Raji (cell line): ENCODE data around the gene DDHD1.

Experiments used
- POLR2A ChIP-seq: IDR thresholded peaks from 2 replicates; pipeline ENCODE4 v1.6.1; 2011; ENCODE audit warnings: low read depth, low read length, control low read depth; ENCODE audit not compliant: insufficient read depth

DDHD1 gene

DNA sequence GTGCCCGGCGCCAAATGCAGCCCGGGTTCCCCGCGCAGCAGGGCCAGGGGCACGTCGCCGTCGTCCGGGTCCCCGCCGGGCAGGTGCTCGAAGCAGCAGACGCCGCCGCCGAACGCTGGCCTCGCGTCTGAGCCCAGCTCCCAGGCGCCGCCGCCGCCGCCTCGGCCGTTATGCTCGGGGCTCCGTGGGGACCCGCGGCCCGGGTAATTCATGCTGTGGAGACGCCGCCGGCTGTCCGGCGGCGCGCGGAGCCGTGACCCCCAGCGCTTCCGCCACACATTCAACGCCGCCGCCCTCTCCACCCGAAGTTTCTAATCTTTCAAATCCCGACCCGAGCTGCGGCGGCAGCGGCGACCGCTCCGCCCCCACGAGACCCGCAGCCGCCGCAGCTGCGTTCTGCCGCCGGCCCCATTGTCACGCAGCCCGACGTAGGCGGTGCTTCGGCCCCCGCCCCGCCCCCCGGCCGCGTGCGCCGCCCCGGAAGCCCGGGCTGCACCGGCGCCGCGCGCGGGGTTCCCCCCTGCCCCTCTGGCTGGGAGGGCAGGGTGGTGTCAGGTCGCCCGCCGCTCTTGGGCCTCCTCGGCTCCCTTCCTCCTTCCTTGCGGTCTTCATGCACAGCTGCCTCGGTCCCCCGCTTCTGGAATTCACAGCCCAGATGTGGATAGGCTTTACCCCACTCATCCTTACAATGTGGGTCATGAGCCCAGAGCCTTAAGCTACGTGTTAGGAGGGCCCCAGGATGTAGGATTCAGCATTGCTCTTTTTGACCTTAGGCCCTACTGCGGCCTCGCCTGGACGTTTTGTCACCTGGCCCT, at the start of gene DDHD1:
TSS of gene DDHD1 (minus strand) at position 437 of the 815 bp plus-strand sequence. CDS start at position 212, 225 bp downstream.
- TF ChIP-seq POLR2A: peak; percentile 88

DNA sequence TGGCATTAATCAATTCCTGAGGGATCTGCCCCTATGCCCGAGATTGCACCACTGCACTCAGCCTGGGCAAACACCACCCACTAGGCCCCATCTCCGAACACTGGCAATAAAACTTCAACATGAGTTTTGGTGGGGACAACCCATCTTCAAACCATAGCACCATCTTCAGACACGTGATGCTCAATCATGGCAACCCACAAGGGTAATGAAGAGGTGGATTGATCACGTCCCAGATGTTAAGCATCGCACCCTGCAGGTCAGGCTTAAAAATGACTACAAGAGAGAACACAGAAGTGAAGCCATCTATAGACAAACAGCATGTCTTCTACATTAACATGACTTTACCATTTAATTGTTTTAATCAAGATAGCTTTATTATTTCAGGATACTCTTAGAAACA, 42.8 kb upstream of the DDHD1 start:
- no peak for TF ChIP-seq POLR2A

DNA sequence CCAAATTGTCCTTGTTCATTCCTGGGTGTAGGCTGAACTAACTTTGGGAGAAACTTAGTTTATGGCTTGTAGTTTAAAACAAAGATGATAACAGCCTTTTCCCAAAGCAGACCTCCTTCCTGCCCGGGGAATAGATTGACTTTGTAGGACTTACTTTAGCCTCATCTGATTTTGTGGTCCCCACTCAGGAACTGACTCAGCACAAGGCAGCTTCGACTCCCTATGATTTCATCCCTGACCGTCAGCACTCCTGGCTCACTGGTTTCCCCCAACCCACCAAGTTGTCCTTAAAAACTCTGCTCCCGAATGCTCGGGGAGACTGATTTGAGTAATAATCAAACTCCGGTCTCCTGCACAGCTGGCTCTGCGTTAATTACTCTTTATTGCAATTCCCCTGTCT, 40.1 kb upstream of the DDHD1 start:
- no peak for TF ChIP-seq POLR2A

DNA sequence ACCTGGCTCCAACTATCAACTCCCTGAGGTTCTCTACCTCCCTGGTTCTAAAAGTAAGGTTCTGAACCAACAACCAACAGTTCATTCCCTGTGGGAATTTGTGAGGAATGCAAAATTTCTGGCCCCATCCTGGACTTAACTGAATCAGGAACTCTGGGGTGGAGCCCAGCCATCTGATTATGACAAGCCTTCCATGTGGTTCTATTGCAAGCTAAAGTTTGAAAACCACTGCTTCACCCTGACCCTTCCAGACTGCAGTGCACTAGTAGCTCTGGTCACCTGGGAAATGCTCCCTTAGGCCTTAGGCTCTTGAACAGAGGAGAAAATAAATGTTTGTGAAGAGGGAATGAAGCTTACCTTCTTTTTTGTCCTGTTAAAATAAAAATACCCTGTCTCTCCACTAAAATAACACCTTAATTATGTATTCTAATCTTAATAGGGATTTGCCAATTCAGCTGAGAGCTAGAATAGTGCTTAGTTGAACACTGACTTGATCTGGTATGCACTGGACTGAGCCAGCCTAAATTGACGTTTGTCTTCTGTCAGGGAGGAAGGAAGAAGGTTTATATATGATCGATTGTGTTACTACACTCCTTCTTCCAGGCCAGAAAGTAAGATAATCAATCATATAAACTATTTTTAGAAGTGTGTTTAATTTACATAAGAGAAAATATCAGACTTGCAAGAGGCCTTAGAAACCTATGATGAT, 39.1 kb upstream of the DDHD1 start:
- no peak for TF ChIP-seq POLR2A

DNA sequence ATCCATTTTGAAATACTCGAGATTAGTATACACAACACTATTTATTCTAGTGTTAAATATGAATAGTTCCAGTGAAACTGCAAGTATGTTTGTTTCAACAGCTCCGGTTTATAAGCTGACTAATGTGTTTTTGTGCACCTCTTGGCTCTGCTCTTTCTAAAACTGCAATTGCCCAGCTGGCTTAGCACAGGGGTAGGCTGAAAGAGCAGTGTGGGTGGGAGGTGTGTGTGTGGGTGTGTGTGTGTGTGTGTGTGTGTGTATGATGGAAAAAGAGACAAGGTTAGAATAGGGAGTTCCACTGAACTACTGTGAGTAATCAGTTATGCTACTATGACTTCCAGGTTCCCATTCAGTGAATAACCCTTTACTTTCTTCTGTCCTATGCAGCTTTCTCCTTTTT, 37.8 kb upstream of the DDHD1 start:
- no peak for TF ChIP-seq POLR2A

DNA sequence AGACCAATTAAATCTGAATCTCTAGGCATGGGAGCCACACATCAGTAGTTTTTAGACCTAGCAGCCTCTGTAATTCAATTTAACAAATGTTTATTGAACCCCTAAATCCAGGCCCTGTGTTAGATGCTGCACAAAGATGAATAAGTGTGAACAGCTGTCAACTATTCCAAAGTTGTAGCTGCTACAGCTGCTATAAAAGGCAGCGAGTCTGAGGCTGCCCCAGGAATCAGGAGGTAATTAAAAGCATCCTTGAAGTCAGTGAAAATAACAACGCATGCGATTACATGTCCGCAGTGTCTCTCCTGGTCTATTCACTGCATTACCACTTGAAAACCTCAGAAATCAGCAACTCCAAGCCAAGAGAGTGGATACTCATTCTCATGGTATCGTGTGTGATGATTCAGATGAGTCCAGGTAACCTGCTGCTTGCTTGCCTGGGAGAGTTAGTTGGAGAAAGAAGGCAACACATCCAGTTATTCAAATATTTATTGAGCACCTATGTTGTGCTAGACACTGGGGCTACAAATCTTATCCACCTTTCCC, 34.9 kb upstream of the DDHD1 start:
- no peak for TF ChIP-seq POLR2A

DNA sequence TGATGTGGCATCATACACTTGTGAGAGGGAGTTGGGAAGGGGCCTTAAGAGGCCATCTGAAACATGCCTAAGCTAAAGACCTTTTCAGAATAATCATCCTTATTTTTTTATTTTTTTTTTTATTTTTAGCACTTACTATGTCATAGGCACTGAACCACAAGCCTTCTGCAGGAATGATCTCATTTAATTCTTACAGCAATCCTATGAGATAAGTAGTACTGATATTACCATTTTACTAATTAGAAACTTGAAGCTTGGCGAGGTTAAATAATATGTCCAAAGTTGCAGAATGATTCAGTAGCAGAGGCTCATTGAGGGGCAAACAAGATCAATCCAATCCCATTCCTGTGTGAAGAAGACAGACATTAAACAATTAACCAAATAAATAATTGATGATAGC, 33.4 kb upstream of the DDHD1 start:
- TF ChIP-seq POLR2A: no peak

DNA sequence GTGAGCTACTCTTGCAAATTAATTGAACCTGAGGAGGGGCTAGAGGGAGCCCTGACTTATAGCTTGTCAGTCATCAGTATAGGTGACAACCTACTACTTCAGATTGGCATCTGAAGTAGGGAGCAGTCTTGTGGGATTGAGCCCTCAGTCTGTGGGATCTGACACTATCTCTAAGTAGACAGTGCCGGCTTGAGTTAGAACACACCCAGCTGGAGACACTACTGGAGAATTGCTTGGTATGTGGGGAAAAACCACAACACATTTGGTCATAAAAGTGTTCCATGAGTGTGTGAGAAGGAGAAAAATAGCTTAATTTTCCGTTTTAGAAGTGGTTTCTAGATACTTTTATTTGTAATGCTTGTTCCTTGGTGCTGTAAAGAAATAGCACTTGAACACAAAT, 30.5 kb upstream of the DDHD1 start:
- no peak for TF ChIP-seq POLR2A

DNA sequence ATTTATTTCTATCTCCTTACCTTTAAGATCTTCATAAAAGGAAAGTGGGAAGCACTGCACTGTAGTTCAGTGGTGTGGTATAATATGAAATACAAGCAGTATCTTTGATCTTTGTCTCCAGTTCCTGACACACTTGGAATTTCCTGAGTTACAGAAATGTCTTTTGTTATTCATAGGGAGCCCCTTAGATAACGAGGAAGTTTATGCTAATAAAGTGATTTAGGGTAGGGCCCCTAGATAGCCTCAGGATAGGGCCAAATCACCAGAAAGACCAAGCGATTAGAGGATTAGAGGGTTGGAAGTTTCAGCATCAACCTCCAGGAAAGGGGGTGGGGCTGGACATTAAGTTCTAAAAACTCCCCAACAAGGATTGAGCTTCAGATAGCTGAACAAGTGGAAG, 29.9 kb upstream of the DDHD1 start:
- no peak for TF ChIP-seq POLR2A

DNA sequence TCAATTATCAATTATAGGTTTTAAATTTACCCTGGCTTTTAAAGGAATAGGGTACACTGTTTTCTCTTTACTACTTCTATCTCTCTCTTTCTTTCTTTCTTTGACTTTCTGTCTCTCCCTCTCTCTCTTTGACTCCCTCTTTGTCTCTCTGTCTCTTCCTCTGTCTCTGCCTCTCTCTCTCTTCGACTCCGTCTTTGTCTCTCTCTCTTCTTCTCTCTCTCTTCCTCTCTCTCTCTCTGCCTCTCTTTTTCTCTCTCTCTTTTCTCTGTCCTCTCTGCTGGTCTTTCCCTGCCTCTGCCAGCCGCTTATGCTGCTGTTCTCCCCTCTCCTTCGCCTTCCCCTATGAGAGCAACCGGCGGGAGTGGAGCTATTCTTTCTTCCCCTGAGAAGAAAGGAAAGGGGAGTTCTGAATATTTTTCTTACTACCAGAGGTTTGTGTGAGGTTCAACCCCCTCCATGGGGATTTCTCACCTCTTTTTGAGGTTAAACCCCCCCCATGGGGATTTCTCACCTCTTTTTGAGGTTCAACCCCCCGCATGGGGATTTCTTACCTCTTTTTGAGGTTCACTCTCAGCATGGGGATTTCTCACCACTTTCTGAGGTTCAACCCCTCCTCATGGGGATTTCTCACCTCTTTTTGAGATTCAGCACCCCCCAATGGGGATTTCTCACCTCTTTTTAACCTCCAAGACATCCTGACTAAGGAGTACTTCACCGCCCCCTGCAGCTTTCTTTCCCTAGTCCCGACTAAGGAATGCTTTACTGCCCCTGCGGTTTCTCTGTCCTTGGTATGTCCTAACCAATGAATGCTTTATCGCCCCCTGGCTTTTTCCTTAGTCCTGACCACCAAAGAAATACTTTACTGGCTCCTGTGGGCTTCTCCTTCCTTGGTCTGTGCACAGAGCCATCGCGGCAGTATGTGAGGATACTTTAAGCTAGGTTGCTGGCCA, 27.4 kb upstream of the DDHD1 start:
- TF ChIP-seq POLR2A: no peak

DNA sequence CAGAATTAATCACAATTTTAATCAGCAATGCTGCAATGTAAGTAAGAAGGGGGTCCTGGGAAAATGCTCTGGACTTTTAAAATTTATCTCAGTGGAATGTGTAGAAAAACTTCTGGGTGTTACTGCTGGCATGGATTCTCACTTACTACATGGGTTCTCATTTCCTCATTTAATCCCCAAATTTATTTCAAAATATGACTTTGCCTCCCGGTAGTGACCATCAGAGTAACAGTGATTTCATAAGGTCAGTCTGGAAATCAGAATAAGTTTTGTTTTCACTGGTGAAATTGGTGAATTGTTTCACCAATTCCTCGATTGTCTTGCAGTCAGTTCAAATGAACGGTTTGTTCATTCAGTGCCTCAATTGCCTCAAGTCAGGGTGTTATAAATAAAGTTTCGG, 22.3 kb upstream of the DDHD1 start:
- no peak for TF ChIP-seq POLR2A

DNA sequence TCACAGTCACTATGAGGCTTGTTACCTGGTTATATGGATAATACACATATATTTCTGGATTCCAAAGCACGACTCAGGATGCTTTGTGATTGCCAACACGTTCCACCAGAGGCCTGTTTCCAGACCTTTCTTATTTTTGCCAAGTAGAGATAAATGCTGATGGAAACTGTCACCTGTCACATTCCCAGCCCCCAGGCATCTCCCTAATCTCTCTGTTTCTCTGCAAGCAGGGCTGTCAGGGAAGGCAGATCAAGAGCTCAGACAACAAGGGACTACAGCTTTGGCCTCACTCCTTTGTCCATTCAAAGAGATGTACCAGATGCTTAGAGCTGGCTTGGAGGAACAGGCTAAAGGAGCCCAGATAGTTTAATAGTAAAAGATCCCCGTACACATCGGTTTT, 21.8 kb upstream of the DDHD1 start:
- no peak for TF ChIP-seq POLR2A

DNA sequence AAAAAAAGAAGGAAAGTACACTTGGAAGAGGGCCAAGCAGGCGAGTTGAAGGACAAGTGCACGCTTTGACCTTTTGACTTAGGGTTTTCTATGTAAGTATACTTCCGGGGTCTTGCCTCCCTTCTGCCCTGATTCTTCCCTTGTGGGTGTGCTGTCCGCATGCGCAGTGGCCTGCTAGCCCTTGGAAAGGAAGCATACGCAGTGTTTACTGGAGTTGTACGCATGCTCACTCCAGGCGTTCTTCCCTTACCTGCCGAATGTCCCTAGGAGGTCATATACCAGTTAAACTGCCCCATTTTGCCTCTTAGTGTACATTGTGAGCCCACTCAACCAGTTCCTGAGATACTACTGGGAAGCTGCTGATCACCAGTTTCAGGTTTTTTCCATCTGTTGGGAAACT, 15.7 kb upstream of the DDHD1 start:
- no peak for TF ChIP-seq POLR2A

DNA sequence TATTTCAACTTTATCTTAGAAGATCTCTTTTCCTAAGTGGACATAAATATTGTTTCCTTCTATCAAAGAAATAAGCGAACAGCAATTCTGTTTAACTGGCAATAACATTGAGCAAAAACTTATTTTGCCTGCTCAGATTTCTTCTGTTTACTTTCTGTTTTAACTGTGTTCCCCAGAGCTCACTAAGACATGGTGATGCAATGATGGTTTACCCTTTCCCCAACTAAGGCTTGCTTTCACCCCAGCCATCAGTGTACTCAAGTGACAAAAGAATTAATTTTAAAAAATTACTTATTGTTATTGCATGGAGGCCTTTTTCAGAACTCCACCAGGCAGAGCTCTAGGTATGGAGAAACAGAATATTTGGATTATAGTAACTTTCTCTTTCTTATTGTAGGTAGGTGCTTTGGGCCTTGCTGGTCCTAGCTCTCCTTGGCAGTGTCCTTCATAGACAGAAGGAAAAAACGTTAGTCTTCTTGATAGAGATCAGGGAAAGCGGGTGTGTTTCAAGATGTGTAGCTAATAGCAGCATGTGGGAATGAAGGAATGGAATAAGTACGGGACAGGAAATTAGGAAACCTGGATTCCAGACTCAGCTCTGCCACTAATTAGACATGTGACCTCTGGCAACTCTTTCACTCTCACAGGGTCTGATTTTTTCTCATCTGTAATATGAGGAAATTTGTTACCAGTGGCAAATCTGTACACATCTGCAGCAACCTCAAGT, 14.6 kb upstream of the DDHD1 start:
- TF ChIP-seq POLR2A: no peak
